ENCODE results near the gene FRMD4A. TPM values are rescaled to one million over a fixed set of nuclear protein-coding genes. Genes with fewer than 3 reads are reported as not detected.

FRMD4A gene
- total and polyA plus RNA-seq, 2 experiments from 2014 or later, result 11.9 to 17.5 TPM

GRCh38 chr10:13920465-13920864 is 410.3 kb downstream of the FRMD4A start:
- Histone ChIP-seq H3K9ac (no peak overlapping the region), H3K9me2 (ENCODE audit: insufficient read depth) (no peaks in the 10 kb centered on the region), H3F3A (ENCODE audit: insufficient read depth) (peaks cover 37% of the 10 kb centered on the region), H3K79me2 (ENCODE audit: insufficient read depth) (no peaks in the 10 kb centered on the region), H3K36me3 (ENCODE audit: low read depth) (no peaks in the 10 kb centered on the region), H3K4me3 (no peak overlapping the region), H4K20me1 (ENCODE audit: insufficient read depth) (no peaks in the 10 kb centered on the region), H3K4me2 (ENCODE audit: unreplicated experiment) (no peak overlapping the region), H3K4me1 (ENCODE audit: insufficient read depth) (peaks cover 42% of the 10 kb centered on the region), H3K27me3 (replicated peaks; ENCODE audit: insufficient read depth) (no peaks in the 10 kb centered on the region), H3K9me3 (ENCODE audit: low read depth) (no peaks in the 10 kb centered on the region), H2AFZ (0 out of 2 replicates have a peak overlapping the region, but pooled peaks have one; percentile 1), H3K27ac (no peak overlapping the region)
- DNase-seq, result no peak
- in situ Hi-C loops (cut with MboI), result no loop called here
- WGBS, 2 experiments (ENCODE audit: low coverage in 1 of 2, low lambda C conversion rate in 2 of 2, missing lambda C conversion rate in 2 of 2), result 31% methylated on average over 3 of the region's 3 CpGs
- no peak for TF ChIP-seq EZH2 (IDR thresholded peaks at IDR 0.05; ENCODE audit: insufficient read depth, poor library complexity, severe bottlenecking)
- TF ChIP-seq EZH2phosphoT487 (IDR thresholded peaks at IDR 0.05; ENCODE audit: insufficient read depth, low read depth), result no peak

GRCh38 chr10:13920031-13920430 is 410.7 kb downstream of the FRMD4A start:
- Histone ChIP-seq H3K9ac (no peak overlapping the region), H3K4me2 (ENCODE audit: unreplicated experiment) (no peak overlapping the region), H3K4me3 (no peak overlapping the region), H3K9me2 (ENCODE audit: insufficient read depth) (no peaks in the 10 kb centered on the region), H3K79me2 (ENCODE audit: insufficient read depth) (no peaks in the 10 kb centered on the region), H4K20me1 (ENCODE audit: insufficient read depth) (no peaks in the 10 kb centered on the region), H3K9me3 (ENCODE audit: low read depth) (no peaks in the 10 kb centered on the region), H3K27me3 (replicated peaks; ENCODE audit: insufficient read depth) (no peaks in the 10 kb centered on the region), H3K36me3 (ENCODE audit: low read depth) (no peaks in the 10 kb centered on the region), H3K4me1 (ENCODE audit: insufficient read depth) (peaks cover 39% of the 10 kb centered on the region), H2AFZ (0 out of 2 replicates have a peak overlapping the region, but pooled peaks have one; percentile 1), H3F3A (ENCODE audit: insufficient read depth) (peaks cover 34% of the 10 kb centered on the region), H3K27ac (no peak overlapping the region; the same call in 1 of the 2 replicates)
- WGBS, 2 experiments (ENCODE audit: low coverage in 1 of 2, low lambda C conversion rate in 2 of 2, missing lambda C conversion rate in 2 of 2), result 45 to 81% methylated on average over 1 of the region's 1 CpG
- TF ChIP-seq EZH2phosphoT487 (IDR thresholded peaks at IDR 0.05; ENCODE audit: insufficient read depth, low read depth) (no peak), EZH2 (IDR thresholded peaks at IDR 0.05; ENCODE audit: insufficient read depth, poor library complexity, severe bottlenecking) (no peak)
- DNase-seq, result peak; percentile 72
- in situ Hi-C loops (cut with MboI), result no loop called here

- no peak overlapping the region for H3K27ac ChIP-seq
- no peaks in the 10 kb centered on the region for H4K20me1 ChIP-seq (ENCODE audit: insufficient read depth)
- no peak overlapping the region for H2AFZ ChIP-seq
- no peak overlapping the region for H3K9ac ChIP-seq
- DNase-seq, result no peak
- H3K27me3 ChIP-seq (replicated peaks; ENCODE audit: insufficient read depth), result no peaks in the 10 kb centered on the region
- TF ChIP-seq EZH2 (IDR thresholded peaks at IDR 0.05; ENCODE audit: insufficient read depth, poor library complexity, severe bottlenecking) (no peak), EZH2phosphoT487 (IDR thresholded peaks at IDR 0.05; ENCODE audit: insufficient read depth, low read depth) (no peak)
- H3K79me2 ChIP-seq (ENCODE audit: insufficient read depth), result no peaks in the 10 kb centered on the region
- H3F3A ChIP-seq (ENCODE audit: insufficient read depth), result peaks cover 16% of the 10 kb centered on the region
- H3K4me3 ChIP-seq, result no peak overlapping the region
- in situ Hi-C loops (cut with MboI), result no loop called here
- H3K4me1 ChIP-seq (ENCODE audit: insufficient read depth), result peaks cover 19% of the 10 kb centered on the region
- H3K36me3 ChIP-seq (ENCODE audit: low read depth), result no peaks in the 10 kb centered on the region
- H3K9me3 ChIP-seq (ENCODE audit: low read depth), result no peaks in the 10 kb centered on the region
- 94 to 98% methylated on average over 3 of the region's 3 CpGs for WGBS, 2 experiments (ENCODE audit: low coverage in 1 of 2, low lambda C conversion rate in 2 of 2, missing lambda C conversion rate in 2 of 2)
- H3K9me2 ChIP-seq (ENCODE audit: insufficient read depth), result no peaks in the 10 kb centered on the region
- no peak overlapping the region for H3K4me2 ChIP-seq (ENCODE audit: unreplicated experiment)
Observed at GRCh38 chr10:13917791-13918190, 412.9 kb downstream of the FRMD4A start.

- in situ Hi-C loops (cut with MboI), result no loop called here
- no peak overlapping the region for H3K4me3 ChIP-seq
- TF ChIP-seq EZH2 (IDR thresholded peaks at IDR 0.05; ENCODE audit: insufficient read depth, poor library complexity, severe bottlenecking) (no peak), EZH2phosphoT487 (IDR thresholded peaks at IDR 0.05; ENCODE audit: insufficient read depth, low read depth) (no peak)
- H3K9ac ChIP-seq, result no peak overlapping the region
- H3K4me1 ChIP-seq (ENCODE audit: insufficient read depth), result peaks cover 8% of the 10 kb centered on the region
- no peak overlapping the region for H3K27ac ChIP-seq
- H2AFZ ChIP-seq, result no peak overlapping the region
- H3K4me2 ChIP-seq (ENCODE audit: unreplicated experiment), result no peak overlapping the region
- 96 to 98% methylated on average over 4 of the region's 4 CpGs for WGBS, 2 experiments (ENCODE audit: low coverage in 1 of 2, low lambda C conversion rate in 2 of 2, missing lambda C conversion rate in 2 of 2)
- peaks cover 4% of the 10 kb centered on the region for H3F3A ChIP-seq (ENCODE audit: insufficient read depth)
- H3K9me2 ChIP-seq (ENCODE audit: insufficient read depth), result no peaks in the 10 kb centered on the region
- no peaks in the 10 kb centered on the region for H3K27me3 ChIP-seq (replicated peaks; ENCODE audit: insufficient read depth)
- H3K79me2 ChIP-seq (ENCODE audit: insufficient read depth), result no peaks in the 10 kb centered on the region
- no peaks in the 10 kb centered on the region for H4K20me1 ChIP-seq (ENCODE audit: insufficient read depth)
- DNase-seq, result no peak
- no peaks in the 10 kb centered on the region for H3K36me3 ChIP-seq (ENCODE audit: low read depth)
- H3K9me3 ChIP-seq (ENCODE audit: low read depth), result no peaks in the 10 kb centered on the region
Observed at GRCh38 chr10:13916384-13916947, 414.3 kb downstream of the FRMD4A start.
